ENCODE results near the gene CLCN4.

DNA sequence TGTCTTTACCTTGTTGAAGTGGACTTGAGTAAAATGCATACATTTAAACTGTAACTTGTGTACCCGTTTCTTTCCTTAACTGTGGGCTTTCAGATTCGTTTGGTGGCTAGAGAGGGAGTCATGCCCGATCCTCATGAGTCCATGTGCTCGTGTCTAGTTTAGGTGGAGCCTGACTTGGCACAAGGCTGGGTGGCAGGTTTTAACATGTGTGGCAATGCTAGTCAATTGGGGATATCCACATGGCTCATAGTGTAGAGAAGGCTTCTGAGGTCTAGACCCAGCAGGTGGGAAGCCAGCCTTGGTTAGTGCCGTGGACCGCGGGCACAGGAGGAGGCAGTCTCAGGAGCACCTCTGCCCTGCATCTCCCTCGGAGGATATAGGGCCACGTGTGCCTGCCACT lies 48.5 kb upstream of the CLCN4 start:
- TF ChIP-seq POLR2A (IDR thresholded peaks at IDR 0.05; ENCODE audit: low read length) = no peak
- TF ChIP-seq GATA1 (IDR thresholded peaks at IDR 0.05; ENCODE audit: low read depth, low read length) = no peak

Data from erythroblast (primary cell).